Esophagus (tissue), 2 donors: ENCODE measurements around the gene MMP11. TPM values are rescaled to one million over a fixed set of nuclear protein-coding genes. Genes with fewer than 3 reads are reported as not detected.

Experiments used
- H3K27ac ChIP-seq, 2 donors: one replicate each; pipeline ENCODE4 v1.5.1; 2013; ENCODE audit warnings: low read depth in 2 of 2, mild to moderate bottlenecking in 2 of 2, inconsistent platforms in 1 of 2, low read length in 1 of 2, moderate library complexity in 1 of 2
- H3K27me3 ChIP-seq, 2 donors: one replicate each; pipeline ENCODE4 v1.6.1; 2013; ENCODE audit warnings: low read length in 2 of 2, control low read depth in 1 of 2, mild to moderate bottlenecking in 1 of 2; ENCODE audit not compliant: insufficient read depth in 2 of 2, control insufficient read depth in 1 of 2
- H3K36me3 ChIP-seq, 2 donors: one replicate each; pipeline ENCODE4 v1.6.1; 2013; ENCODE audit warnings: low read length in 1 of 2; ENCODE audit not compliant: control insufficient read depth in 2 of 2, insufficient read depth in 2 of 2
- H3K4me1 ChIP-seq, 2 donors: one replicate each; pipeline ENCODE4 v1.6.1; 2013; ENCODE audit warnings: low read length in 1 of 2; ENCODE audit not compliant: control insufficient read depth in 2 of 2, insufficient read depth in 2 of 2
- H3K4me3 ChIP-seq, 2 donors: one replicate each; pipeline ENCODE4 v1.5.1; 2013; ENCODE audit warnings: low read length in 2 of 2, mild to moderate bottlenecking in 2 of 2, low read depth in 1 of 2, moderate library complexity in 1 of 2
- H3K9me3 ChIP-seq, 2 donors: one replicate each; pipeline ENCODE4 v1.6.1; 2013; ENCODE audit warnings: mild to moderate bottlenecking in 2 of 2, low read depth in 1 of 2, low read length in 1 of 2, moderate library complexity in 1 of 2; ENCODE audit not compliant: control insufficient read depth in 2 of 2, insufficient read depth in 1 of 2
- WGBS, 2 donors: extraction: QIAGEN DNeasy Blood & Tissue Kit; methylation state at CpG; one replicate each; pipeline ENCODE4 v1.1.7; 2013; 5-methylcytosine and 5-hydroxymethylcytosine counted together
- polyA plus RNA-seq, 2 donors: library from polyadenylated mRNA; stranded (reverse); fragments of 200-250 nt; gene quantifications; one replicate each; pipeline ENCODE4 v1.2.3, GENCODE V29; 2013
- donor health status: healthy with polysubstance abuse.
- donor health status: Bipolar disorder and iron deficiency.

Gene MMP11
- polyA plus RNA-seq, 2 donors, result 0.49 to 0.53 TPM

GRCh38 chr22:23778577-23778900 lies 5.9 kb downstream of the MMP11 start:
- Histone ChIP-seq H3K4me1 (peaks cover 4 to 14% of the 10 kb centered on the region in 2 donors), H3K27me3 (no peaks in the 10 kb centered on the region), H3K4me3 (no peak overlapping the region), H3K27ac (no peak overlapping the region), H3K36me3 (no peaks in the 10 kb centered on the region), H3K9me3 (no peaks in the 10 kb centered on the region)
- 74 to 78% methylated on average over 3 of the region's 3 CpGs for WGBS, 2 donors

- no peak overlapping the region for H3K27ac ChIP-seq
- peaks cover 4 to 10% of the 10 kb centered on the region in 2 donors for H3K4me1 ChIP-seq
- WGBS, 2 donors, result 90 to 91% methylated on average over 16 of the region's 16 CpGs
- H3K4me3 ChIP-seq, result no peak overlapping the region
- no peaks in the 10 kb centered on the region for H3K27me3 ChIP-seq
- H3K36me3 ChIP-seq, result no peaks in the 10 kb centered on the region
- H3K9me3 ChIP-seq, result no peaks in the 10 kb centered on the region
These were observed 6.4 kb downstream of the MMP11 start for GRCh38 chr22:23779083-23779482.

GRCh38 chr22:23779731-23780130 lies 7.1 kb downstream of the MMP11 start:
- Histone ChIP-seq H3K27ac (no peak overlapping the region), H3K27me3 (no peaks in the 10 kb centered on the region), H3K36me3 (no peaks in the 10 kb centered on the region), H3K4me3 (no peak overlapping the region), H3K4me1 (peaks cover 4 to 10% of the 10 kb centered on the region in 2 donors), H3K9me3 (no peaks in the 10 kb centered on the region)
- WGBS, 2 donors, result 91% methylated on average over 5 of the region's 5 CpGs

DNA sequence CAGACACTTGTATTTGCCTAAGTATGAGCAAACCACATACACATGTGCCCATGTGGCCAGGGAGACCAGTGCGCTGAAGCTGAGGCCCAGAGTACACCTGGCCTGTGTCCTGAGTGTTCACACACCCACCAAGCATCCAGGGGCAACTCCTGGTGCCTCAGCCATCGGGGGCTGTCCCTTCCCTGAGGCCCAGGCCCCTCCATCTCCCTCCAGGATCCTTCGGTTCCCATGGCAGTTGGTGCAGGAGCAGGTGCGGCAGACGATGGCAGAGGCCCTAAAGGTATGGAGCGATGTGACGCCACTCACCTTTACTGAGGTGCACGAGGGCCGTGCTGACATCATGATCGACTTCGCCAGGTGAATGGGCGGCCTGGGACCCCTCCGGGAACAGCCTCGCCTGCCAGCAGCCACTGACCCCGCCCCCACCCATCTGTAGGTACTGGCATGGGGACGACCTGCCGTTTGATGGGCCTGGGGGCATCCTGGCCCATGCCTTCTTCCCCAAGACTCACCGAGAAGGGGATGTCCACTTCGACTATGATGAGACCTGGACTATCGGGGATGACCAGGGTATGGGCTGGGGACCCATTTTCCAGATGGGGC lies 7.6 kb downstream of the MMP11 start:
- Histone ChIP-seq H3K27me3 (no peaks in the 10 kb centered on the region), H3K9me3 (no peaks in the 10 kb centered on the region), H3K4me1 (peaks cover 4 to 10% of the 10 kb centered on the region in 2 donors), H3K36me3 (no peaks in the 10 kb centered on the region), H3K27ac (no peak overlapping the region), H3K4me3 (no peak overlapping the region)
- 87 to 93% methylated on average over 20 of the region's 20 CpGs for WGBS, 2 donors

GRCh38 chr22:23781065-23781464 lies 8.4 kb downstream of the MMP11 start:
- no peaks in the 10 kb centered on the region for H3K36me3 ChIP-seq
- H3K9me3 ChIP-seq, result no peaks in the 10 kb centered on the region
- H3K4me3 ChIP-seq, result no peak overlapping the region
- no peak overlapping the region for H3K27ac ChIP-seq
- H3K4me1 ChIP-seq, result peaks cover 4 to 10% of the 10 kb centered on the region in 2 donors
- WGBS, 2 donors, result 77 to 80% methylated on average over 15 of the region's 15 CpGs
- no peaks in the 10 kb centered on the region for H3K27me3 ChIP-seq

- H3K27ac ChIP-seq, result no peak overlapping the region
- H3K27me3 ChIP-seq, result no peaks in the 10 kb centered on the region
- no peak overlapping the region for H3K4me3 ChIP-seq
- no peaks in the 10 kb centered on the region for H3K36me3 ChIP-seq
- 52 to 58% methylated on average over 14 of the region's 14 CpGs for WGBS, 2 donors
- H3K4me1 ChIP-seq, result peaks cover 4 to 13% of the 10 kb centered on the region in 2 donors
- no peaks in the 10 kb centered on the region for H3K9me3 ChIP-seq
These were observed 9.0 kb downstream of the MMP11 start for GRCh38 chr22:23781511-23782183.

GRCh38 chr22:23782252-23782651 lies 9.6 kb downstream of the MMP11 start:
- Histone ChIP-seq H3K4me3 (no peak overlapping the region), H3K27me3 (no peaks in the 10 kb centered on the region), H3K27ac (no peak overlapping the region), H3K36me3 (no peaks in the 10 kb centered on the region), H3K4me1 (peaks cover 4 to 13% of the 10 kb centered on the region in 2 donors), H3K9me3 (no peaks in the 10 kb centered on the region)
- WGBS, 2 donors, result 90 to 92% methylated on average over 16 of the region's 16 CpGs

DNA sequence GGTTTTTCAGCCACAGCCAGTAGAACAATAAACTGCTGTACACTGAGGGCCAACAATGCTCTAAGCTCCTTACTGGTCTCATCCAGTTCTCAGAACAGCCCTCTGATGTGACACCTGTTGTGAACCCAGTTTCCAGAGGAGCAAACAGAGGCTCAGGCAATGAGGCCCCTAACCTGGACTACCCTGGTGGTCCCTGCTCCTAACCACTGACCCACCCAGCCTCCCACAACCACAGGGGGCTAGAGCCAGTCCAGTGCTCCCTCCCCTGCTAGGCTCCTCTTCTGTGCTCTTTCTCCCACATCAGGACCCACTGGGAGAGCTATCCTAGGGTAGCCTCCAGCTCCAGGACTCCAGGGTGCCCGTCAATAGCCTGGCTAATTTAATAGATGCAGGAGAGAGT lies 10.1 kb downstream of the MMP11 start:
- peaks cover 4 to 13% of the 10 kb centered on the region in 2 donors for H3K4me1 ChIP-seq
- H3K27me3 ChIP-seq, result no peaks in the 10 kb centered on the region
- no peak overlapping the region for H3K27ac ChIP-seq
- no peaks in the 10 kb centered on the region for H3K9me3 ChIP-seq
- WGBS, 2 donors, result 95 to 100% methylated on average over 1 of the region's 1 CpG
- H3K4me3 ChIP-seq, result no peak overlapping the region
- no peaks in the 10 kb centered on the region for H3K36me3 ChIP-seq

DNA sequence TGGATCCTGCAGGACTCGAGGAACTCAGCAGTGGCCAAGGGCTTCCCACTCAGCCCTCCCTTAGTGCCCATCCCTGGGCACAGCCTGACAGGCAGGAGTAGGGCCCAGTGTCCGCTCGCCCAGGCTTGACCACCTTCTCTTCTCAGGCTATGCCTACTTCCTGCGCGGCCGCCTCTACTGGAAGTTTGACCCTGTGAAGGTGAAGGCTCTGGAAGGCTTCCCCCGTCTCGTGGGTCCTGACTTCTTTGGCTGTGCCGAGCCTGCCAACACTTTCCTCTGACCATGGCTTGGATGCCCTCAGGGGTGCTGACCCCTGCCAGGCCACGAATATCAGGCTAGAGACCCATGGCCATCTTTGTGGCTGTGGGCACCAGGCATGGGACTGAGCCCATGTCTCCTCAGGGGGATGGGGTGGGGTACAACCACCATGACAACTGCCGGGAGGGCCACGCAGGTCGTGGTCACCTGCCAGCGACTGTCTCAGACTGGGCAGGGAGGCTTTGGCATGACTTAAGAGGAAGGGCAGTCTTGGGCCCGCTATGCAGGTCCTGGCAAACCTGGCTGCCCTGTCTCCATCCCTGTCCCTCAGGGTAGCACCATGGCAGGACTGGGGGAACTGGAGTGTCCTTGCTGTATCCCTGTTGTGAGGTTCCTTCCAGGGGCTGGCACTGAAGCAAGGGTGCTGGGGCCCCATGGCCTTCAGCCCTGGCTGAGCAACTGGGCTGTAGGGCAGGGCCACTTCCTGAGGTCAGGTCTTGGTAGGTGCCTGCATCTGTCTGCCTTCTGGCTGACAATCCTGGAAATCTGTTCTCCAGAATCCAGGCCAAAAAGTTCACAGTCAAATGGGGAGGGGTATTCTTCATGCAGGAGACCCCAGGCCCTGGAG lies 10.9 kb downstream of the MMP11 start:
- H3K36me3 ChIP-seq, result no peaks in the 10 kb centered on the region
- H3K9me3 ChIP-seq, result no peaks in the 10 kb centered on the region
- peaks cover 4 to 15% of the 10 kb centered on the region in 2 donors for H3K4me1 ChIP-seq
- no peaks in the 10 kb centered on the region for H3K27me3 ChIP-seq
- no peak overlapping the region for H3K27ac ChIP-seq
- H3K4me3 ChIP-seq, result no peak overlapping the region
- 79% methylated on average over 15 of the region's 15 CpGs for WGBS, 2 donors
